AG04450 (cell line): Measurements from ENCODE around the gene CLDND1. TPM values are rescaled to one million over a fixed set of nuclear protein-coding genes. Genes with fewer than 3 reads are reported as not detected.

Experiments used
- polyA plus RNA-seq: library from polyadenylated mRNA; depleted of rRNA; stranded (reverse); fragments of >200 nt; gene quantifications from 2 replicates; pipeline ENCODE4 v1.2.3, GENCODE V29; 2011; rRNA removed
- small RNA-seq: library from RNA; depleted of rRNA; stranded (forward); fragments of <200 nt; gene quantifications from one replicate; pipeline ENCODE3, GENCODE V24; 2012; ENCODE audit warnings: low read depth; ENCODE audit not compliant: insufficient read length

The CLDND1 gene
- polyA plus RNA-seq, 1 experiment = 129 TPM

Small RNA genes lying within 50 kb of the gene (small RNA-seq; reads per million reads assigned to genes)
- gene RPL38P4 = not detected

Other genes starting within 250 kb of the CLDND1 start
- gene OR5H2, start 240.4 kb downstream of the CLDND1 start, polyA plus RNA-seq = not detected in 2 replicates
- not detected in 2 replicates for gene OR5K4, start 169.0 kb downstream of the CLDND1 start, polyA plus RNA-seq
- gene OR5K3, start 132.2 kb downstream of the CLDND1 start, polyA plus RNA-seq = not detected in 2 replicates
- gene OR5K1, start 59.7 kb downstream of the CLDND1 start, polyA plus RNA-seq = not detected in 2 replicates
- not detected in 2 replicates for gene OR5K2, start 25.2 kb downstream of the CLDND1 start, polyA plus RNA-seq
- not detected in 2 replicates for gene GPR15, start 9.1 kb upstream of the CLDND1 start, polyA plus RNA-seq
- gene CPOX, start 70.7 kb upstream of the CLDND1 start, polyA plus RNA-seq = 15.7 and 19.6 TPM in 2 replicates
- 1.2 and 1.9 TPM in 2 replicates for gene ST3GAL6, start 240.4 kb upstream of the CLDND1 start, polyA plus RNA-seq